Smooth muscle cell (in vitro differentiated cells): Measurements from ENCODE around the gene CFD. TPM values are rescaled to one million over a fixed set of nuclear protein-coding genes. Genes with fewer than 3 reads are reported as not detected.

ENCODE experiments used
- DNase-seq: peaks from one replicate; lab custom pipeline; 2025; ENCODE audit not compliant: unreplicated experiment; lab: John Stamatoyannopoulos, UW
- H2AFZ ChIP-seq: fragments of 200-600 bp; sonication (generic); 2 replicates; pipeline ENCODE4 v1.6.0; 2016; ENCODE audit warnings: antibody characterized with exemption, low read depth, mild to moderate bottlenecking
- H3F3A ChIP-seq: fragments of 200-600 bp; sonication (generic); 2 replicates; pipeline ENCODE4 v1.6.0; 2017; ENCODE audit warnings: antibody characterized with exemption, low read depth
- H3K27ac ChIP-seq: fragments of 200-600 bp; sonication (generic); 2 replicates; pipeline ENCODE4 v1.5.1; 2016; ENCODE audit warnings: low read depth, mild to moderate bottlenecking
- H3K27me3 ChIP-seq: fragments of 200-600 bp; sonication (generic); 2 replicates; pipeline ENCODE4 v1.6.1; 2016; ENCODE audit warnings: low read depth, mild to moderate bottlenecking
- H3K36me3 ChIP-seq: fragments of 200-600 bp; sonication (generic); 2 replicates; pipeline ENCODE4 v1.5.1; 2016; ENCODE audit warnings: low read depth
- H3K4me1 ChIP-seq: fragments of 200-600 bp; sonication (generic); 2 replicates; pipeline ENCODE4 v1.5.1; 2016; ENCODE audit warnings: low read depth
- H3K4me2 ChIP-seq: fragments of 200-600 bp; sonication (generic); 2 replicates; pipeline ENCODE4 v1.6.0; 2016; ENCODE audit warnings: mild to moderate bottlenecking
- H3K4me3 ChIP-seq: fragments of 200-600 bp; sonication (generic); 2 replicates; pipeline ENCODE4 v1.5.1; 2016; ENCODE audit warnings: mild to moderate bottlenecking
- H3K79me2 ChIP-seq: fragments of 200-600 bp; sonication (generic); 2 replicates; pipeline ENCODE4 v1.6.0; 2016; ENCODE audit warnings: low read depth, mild to moderate bottlenecking
- H3K9ac ChIP-seq: fragments of 200-600 bp; sonication (generic); 2 replicates; pipeline ENCODE4 v1.6.0; 2016; ENCODE audit warnings: low read depth
- H3K9me3 ChIP-seq: fragments of 200-600 bp; sonication (generic); replicated peaks from 2 replicates; pipeline ENCODE4 v1.5.1; 2016; ENCODE audit warnings: low read depth
- H4K20me1 ChIP-seq: fragments of 200-600 bp; sonication (generic); 2 replicates; pipeline ENCODE4 v1.6.0; 2016; ENCODE audit warnings: low read depth
- WGBS: methylation state at CpG from one replicate; pipeline ENCODE4 v1.1.7; 2016; ENCODE audit warnings: low lambda C conversion rate; 5-methylcytosine and 5-hydroxymethylcytosine counted together
- polyA plus RNA-seq: library from polyadenylated mRNA; unstranded; fragments of >200 nt; fragmentation: Nextera tagmentation; extraction: Ambion mirVana; gene quantifications from 2 replicates; pipeline ENCODE4 v1.2.1, GENCODE V29; 2016
- total RNA-seq: library from RNA; depleted of rRNA; stranded (reverse); fragments of >200 nt; gene quantifications from 2 replicates; pipeline ENCODE4 v1.2.3, GENCODE V29; 2014
- TF ChIP-seq, protein P1 (sequence below): fragments of 200-600 bp; sonication (generic); IDR thresholded peaks from 2 replicates; pipeline ENCODE4 v1.5.1; 2017; ENCODE audit warnings: borderline replicate concordance, mild to moderate bottlenecking, antibody characterized with exemption; ENCODE audit not compliant: insufficient read depth, poor library complexity, severe bottlenecking

The CFD gene
- total and polyA plus RNA-seq, 2 experiments from 2014 or later, result 0.34 TPM; not detected in 1

DNA sequence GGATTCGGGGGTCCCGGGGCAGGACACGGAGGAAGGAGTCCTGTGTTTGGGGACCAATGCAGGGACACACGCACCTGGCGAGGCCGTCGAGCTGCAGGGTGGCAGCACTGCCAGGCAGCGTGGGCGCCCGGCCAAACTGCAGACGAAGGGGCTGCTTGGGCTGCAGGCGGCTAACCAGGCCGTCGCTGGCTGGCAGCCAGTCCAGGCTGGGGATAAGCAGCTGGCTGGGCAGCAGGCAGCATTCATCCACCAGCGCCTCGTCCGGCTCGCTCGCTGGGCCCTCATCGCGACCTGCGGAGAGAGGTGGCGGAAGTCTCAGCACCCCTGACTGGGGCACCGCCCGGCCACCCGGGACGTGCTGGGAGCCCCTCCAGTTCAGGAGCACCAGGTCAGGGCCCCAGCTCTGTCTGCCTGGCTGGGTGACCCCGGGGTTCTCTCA is 11.5 kb downstream of the CFD start:
- Histone ChIP-seq H3K9me3 (no peaks in the 10 kb centered on the region), H3K4me1 (no peaks in the 10 kb centered on the region), H3K36me3 (no peaks in the 10 kb centered on the region), H2AFZ (no peak overlapping the region), H3K27me3 (no peaks in the 10 kb centered on the region), H3K79me2 (no peaks in the 10 kb centered on the region), H3K27ac (no peak overlapping the region), H4K20me1 (peaks cover 18% of the 10 kb centered on the region), H3K4me2 (no peak overlapping the region), H3F3A (no peaks in the 10 kb centered on the region), H3K9ac (no peak overlapping the region), H3K4me3 (no peak overlapping the region)
- TF ChIP-seq, protein P1, sequence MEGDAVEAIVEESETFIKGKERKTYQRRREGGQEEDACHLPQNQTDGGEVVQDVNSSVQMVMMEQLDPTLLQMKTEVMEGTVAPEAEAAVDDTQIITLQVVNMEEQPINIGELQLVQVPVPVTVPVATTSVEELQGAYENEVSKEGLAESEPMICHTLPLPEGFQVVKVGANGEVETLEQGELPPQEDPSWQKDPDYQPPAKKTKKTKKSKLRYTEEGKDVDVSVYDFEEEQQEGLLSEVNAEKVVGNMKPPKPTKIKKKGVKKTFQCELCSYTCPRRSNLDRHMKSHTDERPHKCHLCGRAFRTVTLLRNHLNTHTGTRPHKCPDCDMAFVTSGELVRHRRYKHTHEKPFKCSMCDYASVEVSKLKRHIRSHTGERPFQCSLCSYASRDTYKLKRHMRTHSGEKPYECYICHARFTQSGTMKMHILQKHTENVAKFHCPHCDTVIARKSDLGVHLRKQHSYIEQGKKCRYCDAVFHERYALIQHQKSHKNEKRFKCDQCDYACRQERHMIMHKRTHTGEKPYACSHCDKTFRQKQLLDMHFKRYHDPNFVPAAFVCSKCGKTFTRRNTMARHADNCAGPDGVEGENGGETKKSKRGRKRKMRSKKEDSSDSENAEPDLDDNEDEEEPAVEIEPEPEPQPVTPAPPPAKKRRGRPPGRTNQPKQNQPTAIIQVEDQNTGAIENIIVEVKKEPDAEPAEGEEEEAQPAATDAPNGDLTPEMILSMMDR, result no peak
- 89% methylated on average over 18 of the region's 28 CpGs for WGBS
- DNase-seq, result no peak

DNA sequence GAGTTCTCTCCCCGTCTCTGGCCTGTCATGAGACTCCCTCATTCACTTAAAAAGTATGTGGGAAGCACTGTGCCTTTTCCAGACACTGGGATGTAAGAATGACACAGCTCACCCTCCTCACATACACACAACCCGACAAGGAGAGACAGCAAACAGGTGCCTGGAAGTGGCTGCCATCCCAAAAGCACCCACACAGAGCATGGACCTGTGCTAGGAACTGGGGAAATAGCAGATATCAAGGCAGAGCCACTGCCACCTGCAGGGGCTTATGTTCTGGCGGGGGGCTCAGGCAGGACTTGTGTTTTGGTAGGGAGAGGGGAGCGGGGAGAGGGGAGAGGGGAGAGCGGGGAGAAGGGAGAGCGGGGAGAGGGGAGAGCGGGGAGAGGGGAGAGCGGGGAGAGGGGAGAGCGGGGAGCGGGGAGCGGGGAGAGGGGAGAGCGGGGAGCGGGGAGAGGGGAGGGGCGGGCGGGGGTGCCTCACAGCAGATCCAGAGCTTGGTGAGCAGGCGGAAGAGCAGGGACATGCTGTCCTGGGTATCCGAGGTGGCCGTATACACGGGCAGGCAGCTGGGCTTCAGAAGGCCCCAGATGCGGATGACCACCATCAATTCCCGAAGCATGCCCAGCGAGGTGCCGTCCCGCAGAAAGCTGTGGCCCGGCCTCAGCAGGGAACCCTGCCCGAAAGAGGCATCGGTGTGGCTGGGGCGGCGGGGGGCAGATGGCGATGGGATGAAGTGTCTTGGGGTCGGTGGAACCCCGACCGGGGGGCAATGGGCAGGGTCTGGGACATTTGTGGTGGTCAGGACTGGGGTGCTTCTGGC is 12.2 kb downstream of the CFD start:
- Histone ChIP-seq H3K36me3 (no peaks in the 10 kb centered on the region), H3F3A (no peaks in the 10 kb centered on the region), H3K27ac (no peak overlapping the region), H2AFZ (no peak overlapping the region), H3K9me3 (no peaks in the 10 kb centered on the region), H3K9ac (no peak overlapping the region), H3K4me1 (no peaks in the 10 kb centered on the region), H3K27me3 (no peaks in the 10 kb centered on the region), H3K4me2 (no peak overlapping the region), H4K20me1 (peaks cover 18% of the 10 kb centered on the region), H3K4me3 (no peak overlapping the region), H3K79me2 (no peaks in the 10 kb centered on the region)
- no peak for DNase-seq
- TF ChIP-seq, protein P1, result no peak
- WGBS, result 87% methylated on average over 17 of the region's 33 CpGs

DNA sequence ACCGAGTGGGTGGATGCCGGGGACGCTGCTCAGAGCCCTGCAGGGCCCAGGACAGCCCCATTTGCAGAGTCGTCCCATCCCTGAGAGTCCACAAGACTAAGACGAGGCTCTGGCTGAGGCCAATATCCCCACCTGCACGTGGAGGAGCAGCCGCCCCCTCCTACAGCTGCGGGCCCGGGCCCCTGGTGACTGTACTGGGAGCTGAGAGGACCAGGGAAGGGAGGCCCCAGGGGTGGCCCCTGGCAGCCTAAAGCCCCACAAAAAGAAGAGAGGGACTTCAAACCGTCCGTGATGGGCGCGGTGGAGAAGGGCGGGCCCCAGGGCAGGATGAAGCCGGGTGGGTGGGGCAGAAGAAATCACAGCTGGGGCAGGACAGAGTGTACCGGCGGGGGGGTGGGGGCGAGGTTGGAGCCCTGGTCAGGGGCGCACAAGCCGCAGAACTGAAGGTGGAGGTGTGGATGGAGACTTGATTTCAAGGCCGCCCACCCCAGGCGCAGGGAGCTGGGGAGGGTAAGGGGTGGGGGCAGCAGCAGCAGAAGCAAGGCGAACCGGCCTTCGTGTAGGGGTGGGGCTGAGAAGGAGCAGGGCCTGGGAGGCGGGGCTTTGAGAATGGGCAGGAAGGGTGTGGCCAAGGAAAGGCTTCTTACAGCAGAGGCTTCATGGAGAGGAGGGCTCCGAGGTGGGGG is 12.9 kb downstream of the CFD start:
- no peaks in the 10 kb centered on the region for H3K27me3 ChIP-seq
- no peaks in the 10 kb centered on the region for H3K36me3 ChIP-seq
- no peaks in the 10 kb centered on the region for H3K9me3 ChIP-seq
- no peak overlapping the region for H3K4me3 ChIP-seq
- no peak overlapping the region for H2AFZ ChIP-seq
- H3F3A ChIP-seq, result no peaks in the 10 kb centered on the region
- no peaks in the 10 kb centered on the region for H3K79me2 ChIP-seq
- H3K9ac ChIP-seq, result no peak overlapping the region
- TF ChIP-seq, protein P1, result no peak
- H3K4me2 ChIP-seq, result no peak overlapping the region
- WGBS, result 80% methylated on average over 21 of the region's 27 CpGs
- DNase-seq, result peak; percentile 22
- H3K27ac ChIP-seq, result no peak overlapping the region
- no peaks in the 10 kb centered on the region for H3K4me1 ChIP-seq
- peaks cover 18% of the 10 kb centered on the region for H4K20me1 ChIP-seq
